Measurements from ENCODE around the gene PRDM12.
"Not testable (repeated sequence)": the region's sequence is repeated elsewhere in the genome, so short reads cannot be mapped to it uniquely, and the experiment has no call there.

Gene PRDM12

GRCh38 chr9:130663977-130664250 is 480 bp upstream of the PRDM12 start:
- DNase-seq (ENCODE audit: low read depth, low spot score) = no peak

- DNase-seq (ENCODE audit: low read depth, low spot score) = no peak
Measured at GRCh38 chr9:130665029-130665430, 636 bp downstream of the PRDM12 start.

- no peak for DNase-seq (ENCODE audit: low read depth, low spot score)
Measured at GRCh38 chr9:130665431-130666392, 1.3 kb downstream of the PRDM12 start.

- DNase-seq (ENCODE audit: low read depth, low spot score) = no peak
Measured at GRCh38 chr9:130666393-130667119, 2.2 kb downstream of the PRDM12 start.

GRCh38 chr9:130667120-130667435 is 2.7 kb downstream of the PRDM12 start:
- DNase-seq (ENCODE audit: low read depth, low spot score) = no peak

- no peak for DNase-seq (ENCODE audit: low read depth, low spot score)
Measured at GRCh38 chr9:130668196-130668595, 3.8 kb downstream of the PRDM12 start.

GRCh38 chr9:130668659-130669058 is 4.3 kb downstream of the PRDM12 start:
- no peak for DNase-seq (ENCODE audit: low read depth, low spot score)

GRCh38 chr9:130669965-130670364 is 5.6 kb downstream of the PRDM12 start:
- DNase-seq (ENCODE audit: low read depth, low spot score) = no peak

- DNase-seq (ENCODE audit: low read depth, low spot score) = no peak
Measured at GRCh38 chr9:130670644-130671043, 6.2 kb downstream of the PRDM12 start.

GRCh38 chr9:130672466-130672865 is 8.1 kb downstream of the PRDM12 start:
- DNase-seq (ENCODE audit: low read depth, low spot score) = no peak

- no peak for DNase-seq (ENCODE audit: low read depth, low spot score)
Measured at GRCh38 chr9:130672933-130673615, 8.7 kb downstream of the PRDM12 start.

- DNase-seq (ENCODE audit: low read depth, low spot score) = peak; percentile 62
Measured at GRCh38 chr9:130675396-130675795, 11.0 kb downstream of the PRDM12 start.

- DNase-seq (ENCODE audit: low read depth, low spot score) = no peak
Measured at GRCh38 chr9:130677252-130677651, 12.9 kb downstream of the PRDM12 start.

GRCh38 chr9:130680836-130681768 is 16.7 kb downstream of the PRDM12 start:
- DNase-seq (ENCODE audit: low read depth, low spot score) = peak; percentile 95

GRCh38 chr9:130681769-130682420 is 17.5 kb downstream of the PRDM12 start:
- no peak for DNase-seq (ENCODE audit: low read depth, low spot score)

GRCh38 chr9:130682421-130683121 is 18.2 kb downstream of the PRDM12 start:
- peak; percentile 89 for DNase-seq (ENCODE audit: low read depth, low spot score)

- DNase-seq (ENCODE audit: low read depth, low spot score) = no peak
Measured at GRCh38 chr9:130685104-130685503, 20.7 kb downstream of the PRDM12 start.

GRCh38 chr9:130685945-130686344 is 21.6 kb downstream of the PRDM12 start:
- DNase-seq (ENCODE audit: low read depth, low spot score) = not testable (repeated sequence)

- no peak for DNase-seq (ENCODE audit: low read depth, low spot score)
Measured at GRCh38 chr9:130687615-130688014, 23.2 kb downstream of the PRDM12 start.

- no peak for DNase-seq (ENCODE audit: low read depth, low spot score)
Measured at GRCh38 chr9:130688072-130688471, 23.7 kb downstream of the PRDM12 start.
